Activated CD8-positive, alpha-beta memory T cell treated with anti-CD3 and anti-CD28 coated beads, Interleukin-2, amount 50 U/mL, for 48 hours (primary cell): ENCODE measurements around the gene TECPR2.

Source experiments
- DNase-seq: peaks from one replicate; pipeline ENCODE4 v3.0.0-alpha.2; 2020

Gene TECPR2

GRCh38 chr14:102375119-102375518 is 12.4 kb downstream of the TECPR2 start:
- DNase-seq: no peak

GRCh38 chr14:102377696-102378095 is 15.0 kb downstream of the TECPR2 start:
- DNase-seq: no peak

GRCh38 chr14:102378830-102379229 is 16.1 kb downstream of the TECPR2 start:
- no peak for DNase-seq

- no peak for DNase-seq
Observed at GRCh38 chr14:102387086-102387485, 24.3 kb downstream of the TECPR2 start.

GRCh38 chr14:102389246-102389645 is 26.5 kb downstream of the TECPR2 start:
- DNase-seq: no peak

GRCh38 chr14:102390064-102390855 is 27.5 kb downstream of the TECPR2 start:
- no peak for DNase-seq

GRCh38 chr14:102392506-102392905 is 29.8 kb downstream of the TECPR2 start:
- no peak for DNase-seq

- no peak for DNase-seq
Observed at GRCh38 chr14:102394717-102395375, 32.1 kb downstream of the TECPR2 start.

- no peak for DNase-seq
Observed at GRCh38 chr14:102396521-102396920, 33.8 kb downstream of the TECPR2 start.

GRCh38 chr14:102403028-102403427 is 40.3 kb downstream of the TECPR2 start:
- no peak for DNase-seq

GRCh38 chr14:102407258-102407657 is 44.5 kb downstream of the TECPR2 start:
- DNase-seq: no peak

- no peak for DNase-seq
Observed at GRCh38 chr14:102408724-102409123, 46.0 kb downstream of the TECPR2 start.

- DNase-seq: no peak
Observed at GRCh38 chr14:102415671-102416070, 52.9 kb downstream of the TECPR2 start.

GRCh38 chr14:102417001-102417431 is 54.3 kb downstream of the TECPR2 start:
- peak; percentile 25 for DNase-seq

- DNase-seq: peak; percentile 22
Observed at GRCh38 chr14:102417646-102418045, 54.9 kb downstream of the TECPR2 start.

GRCh38 chr14:102418169-102418852 is 55.6 kb downstream of the TECPR2 start:
- peak; percentile 33 for DNase-seq

GRCh38 chr14:102418853-102419240 is 56.1 kb downstream of the TECPR2 start:
- DNase-seq: no peak

GRCh38 chr14:102419276-102419675 is 56.5 kb downstream of the TECPR2 start:
- DNase-seq: peak; percentile 33

GRCh38 chr14:102419716-102420115 is 57.0 kb downstream of the TECPR2 start:
- DNase-seq: peak; percentile 28

GRCh38 chr14:102421411-102422057 is 58.8 kb downstream of the TECPR2 start:
- DNase-seq: peak; percentile 4

GRCh38 chr14:102424520-102424919 is 61.8 kb downstream of the TECPR2 start:
- DNase-seq: peak; percentile 18

- DNase-seq: peak; percentile 20
Observed at GRCh38 chr14:102424923-102425322, 62.2 kb downstream of the TECPR2 start.

GRCh38 chr14:102426796-102427195 is 64.1 kb downstream of the TECPR2 start:
- DNase-seq: no peak
